Neural cell (in vitro differentiated cells): ENCODE results near the gene FUT1. TPM values are rescaled to one million over a fixed set of nuclear protein-coding genes. Genes with fewer than 3 reads are reported as not detected.

Experiments
- H2AFZ ChIP-seq: fragments of 200-600, 300-800 bp; sonication (generic), shearing (Covaris generic); 2 replicates; pipeline ENCODE4 v1.6.0; 2014; ENCODE audit warnings: low read depth, mild to moderate bottlenecking, antibody characterized with exemption, low read length, moderate library complexity
- H3F3A ChIP-seq: fragments of 200-600 bp; shearing (Covaris generic); 2 replicates; pipeline ENCODE4 v1.6.1; 2016; ENCODE audit warnings: mild to moderate bottlenecking, moderate library complexity, mixed read lengths, antibody characterized with exemption, low read length; ENCODE audit not compliant: insufficient read depth, poor library complexity, severe bottlenecking
- H3K27ac ChIP-seq: fragments of 200-600, 300-800 bp; sonication (generic), shearing (Covaris generic); 2 replicates; pipeline ENCODE4 v1.5.1; 2014; ENCODE audit warnings: mild to moderate bottlenecking, low read length, moderate library complexity
- H3K27me3 ChIP-seq: fragments of 300-800, 200-600 bp; sonication (generic), shearing (Covaris generic); 2 replicates; pipeline ENCODE4 v1.6.0; 2014; ENCODE audit warnings: mild to moderate bottlenecking, low read depth, low read length, moderate library complexity; ENCODE audit not compliant: insufficient read depth
- H3K36me3 ChIP-seq: fragments of 300-800, 200-600 bp; sonication (generic), shearing (Covaris generic); 2 replicates; pipeline ENCODE4 v1.5.1; 2014; ENCODE audit warnings: mild to moderate bottlenecking, antibody characterized with exemption, low read length, moderate library complexity; ENCODE audit not compliant: insufficient read depth
- H3K4me2 ChIP-seq: fragments of 300-800, 200-600 bp; sonication (generic), shearing (Covaris generic); 2 replicates; pipeline ENCODE4 v1.6.0; 2014; ENCODE audit warnings: mild to moderate bottlenecking, low read length
- H3K4me3 ChIP-seq: fragments of 300-800, 200-600 bp; sonication (generic), shearing (Covaris generic); 2 replicates; pipeline ENCODE4 v1.5.1; 2014; ENCODE audit warnings: mild to moderate bottlenecking, low read length, moderate library complexity
- H3K79me2 ChIP-seq: fragments of 200-600 bp; shearing (Covaris generic); replicated peaks from 2 replicates; pipeline ENCODE4 v1.6.0; 2014; ENCODE audit warnings: mild to moderate bottlenecking, low read length, moderate library complexity; ENCODE audit not compliant: insufficient read depth
- H3K9ac ChIP-seq: fragments of 300-800, 200-600 bp; sonication (generic), shearing (Covaris generic); 2 replicates; pipeline ENCODE4 v1.6.1; 2016; ENCODE audit warnings: mild to moderate bottlenecking, low read length, mixed read lengths
- H3K9me2 ChIP-seq: fragments of 200-600 bp; shearing (Covaris generic); 2 replicates; pipeline ENCODE4 v1.6.1; 2016; ENCODE audit warnings: mild to moderate bottlenecking, low read length, mixed read lengths; ENCODE audit not compliant: insufficient read depth
- H3K9me3 ChIP-seq: fragments of 200-600, 300-800 bp; sonication (generic), shearing (Covaris generic); 2 replicates; pipeline ENCODE4 v1.6.1; 2016; ENCODE audit warnings: mild to moderate bottlenecking, mixed run types, low read length, moderate library complexity, mixed read lengths
- H4K20me1 ChIP-seq: fragments of 200-600 bp; shearing (Covaris generic); 2 replicates; pipeline ENCODE4 v1.6.1; 2016; ENCODE audit warnings: mild to moderate bottlenecking, mixed run types; ENCODE audit not compliant: insufficient read depth
- EP300 ChIP-seq: fragments of 450-650 bp; conservative IDR thresholded peaks from 2 replicates; pipeline ENCODE4 v1.6.1; 2014; ENCODE audit warnings: antibody characterized with exemption, mild to moderate bottlenecking, moderate library complexity; ENCODE audit not compliant: poor library complexity, severe bottlenecking
- EZH2 ChIP-seq: fragments of 200-600, 300-800 bp; shearing (Covaris generic), sonication (generic); IDR thresholded peaks from 2 replicates; pipeline ENCODE4 v1.6.1; 2014; ENCODE audit warnings: antibody characterized with exemption, low read length, borderline replicate concordance, mild to moderate bottlenecking; ENCODE audit not compliant: insufficient read depth, poor library complexity, severe bottlenecking
- MXI1 ChIP-seq: fragments of 450-650 bp; conservative IDR thresholded peaks from 2 replicates; pipeline ENCODE4 v1.6.1; 2014; ENCODE audit warnings: antibody characterized with exemption, mild to moderate bottlenecking; ENCODE audit not compliant: poor library complexity, severe bottlenecking
- POLR2AphosphoS5 ChIP-seq: IDR thresholded peaks from 2 replicates; pipeline ENCODE4 v1.6.1; 2012
- RAD21 ChIP-seq: fragments of 450-650 bp; conservative IDR thresholded peaks from 2 replicates; pipeline ENCODE4 v1.6.1; 2014; ENCODE audit warnings: antibody characterized with exemption, mild to moderate bottlenecking, moderate library complexity
- SMC3 ChIP-seq: fragments of 450-650 bp; conservative IDR thresholded peaks from 2 replicates; pipeline ENCODE4 v1.6.1; 2014; ENCODE audit warnings: antibody characterized with exemption, mild to moderate bottlenecking, moderate library complexity; ENCODE audit not compliant: poor library complexity
- TAF1 ChIP-seq: IDR thresholded peaks from 2 replicates; pipeline ENCODE4 v1.6.1; 2012; ENCODE audit warnings: low read depth
- polyA plus RNA-seq: library from polyadenylated mRNA; depleted of rRNA; stranded (reverse); fragments of >200 nt; gene quantifications from 2 replicates; pipeline ENCODE4 v1.2.3, GENCODE V29; 2014
- TF ChIP-seq, protein P1 (sequence below): IDR thresholded peaks from 2 replicates; pipeline ENCODE4 v1.6.1; 2012; ENCODE audit warnings: borderline replicate concordance
- TF ChIP-seq, protein P2 (sequence below): fragments of 450-650 bp; IDR thresholded peaks from 2 replicates; pipeline ENCODE4 v1.5.1; 2014; ENCODE audit warnings: antibody characterized with exemption, mild to moderate bottlenecking, moderate library complexity; ENCODE audit not compliant: poor library complexity, severe bottlenecking

FUT1 gene
- polyA plus RNA-seq, 1 donor from 2014 or later, result 0.15 TPM

GRCh38 chr19:48713041-48713863, 39.2 kb downstream of the FUT1 start:
- no peaks in the 10 kb centered on the region for H4K20me1 ChIP-seq
- H3K79me2 ChIP-seq, result no peaks in the 10 kb centered on the region
- H3K9me2 ChIP-seq, result no peaks in the 10 kb centered on the region
- H3K4me2 ChIP-seq, result peak overlapping the region; percentile 79
- no peaks in the 10 kb centered on the region for H3K27me3 ChIP-seq
- peak overlapping the region; percentile 48 for H3K27ac ChIP-seq
- peak overlapping the region; percentile 87 for H3K4me3 ChIP-seq
- H3F3A ChIP-seq, result no peaks in the 10 kb centered on the region
- H3K9me3 ChIP-seq, result no peaks in the 10 kb centered on the region
- no peaks in the 10 kb centered on the region for H3K36me3 ChIP-seq
- TF ChIP-seq EP300 (no peak), TAF1 (no peak), EZH2 (no peak), MXI1 (no peak), SMC3 (no peak), POLR2AphosphoS5 (no peak)
- TF ChIP-seq, protein P1, sequence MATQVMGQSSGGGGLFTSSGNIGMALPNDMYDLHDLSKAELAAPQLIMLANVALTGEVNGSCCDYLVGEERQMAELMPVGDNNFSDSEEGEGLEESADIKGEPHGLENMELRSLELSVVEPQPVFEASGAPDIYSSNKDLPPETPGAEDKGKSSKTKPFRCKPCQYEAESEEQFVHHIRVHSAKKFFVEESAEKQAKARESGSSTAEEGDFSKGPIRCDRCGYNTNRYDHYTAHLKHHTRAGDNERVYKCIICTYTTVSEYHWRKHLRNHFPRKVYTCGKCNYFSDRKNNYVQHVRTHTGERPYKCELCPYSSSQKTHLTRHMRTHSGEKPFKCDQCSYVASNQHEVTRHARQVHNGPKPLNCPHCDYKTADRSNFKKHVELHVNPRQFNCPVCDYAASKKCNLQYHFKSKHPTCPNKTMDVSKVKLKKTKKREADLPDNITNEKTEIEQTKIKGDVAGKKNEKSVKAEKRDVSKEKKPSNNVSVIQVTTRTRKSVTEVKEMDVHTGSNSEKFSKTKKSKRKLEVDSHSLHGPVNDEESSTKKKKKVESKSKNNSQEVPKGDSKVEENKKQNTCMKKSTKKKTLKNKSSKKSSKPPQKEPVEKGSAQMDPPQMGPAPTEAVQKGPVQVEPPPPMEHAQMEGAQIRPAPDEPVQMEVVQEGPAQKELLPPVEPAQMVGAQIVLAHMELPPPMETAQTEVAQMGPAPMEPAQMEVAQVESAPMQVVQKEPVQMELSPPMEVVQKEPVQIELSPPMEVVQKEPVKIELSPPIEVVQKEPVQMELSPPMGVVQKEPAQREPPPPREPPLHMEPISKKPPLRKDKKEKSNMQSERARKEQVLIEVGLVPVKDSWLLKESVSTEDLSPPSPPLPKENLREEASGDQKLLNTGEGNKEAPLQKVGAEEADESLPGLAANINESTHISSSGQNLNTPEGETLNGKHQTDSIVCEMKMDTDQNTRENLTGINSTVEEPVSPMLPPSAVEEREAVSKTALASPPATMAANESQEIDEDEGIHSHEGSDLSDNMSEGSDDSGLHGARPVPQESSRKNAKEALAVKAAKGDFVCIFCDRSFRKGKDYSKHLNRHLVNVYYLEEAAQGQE, result no peak
- TF ChIP-seq, protein P2, sequence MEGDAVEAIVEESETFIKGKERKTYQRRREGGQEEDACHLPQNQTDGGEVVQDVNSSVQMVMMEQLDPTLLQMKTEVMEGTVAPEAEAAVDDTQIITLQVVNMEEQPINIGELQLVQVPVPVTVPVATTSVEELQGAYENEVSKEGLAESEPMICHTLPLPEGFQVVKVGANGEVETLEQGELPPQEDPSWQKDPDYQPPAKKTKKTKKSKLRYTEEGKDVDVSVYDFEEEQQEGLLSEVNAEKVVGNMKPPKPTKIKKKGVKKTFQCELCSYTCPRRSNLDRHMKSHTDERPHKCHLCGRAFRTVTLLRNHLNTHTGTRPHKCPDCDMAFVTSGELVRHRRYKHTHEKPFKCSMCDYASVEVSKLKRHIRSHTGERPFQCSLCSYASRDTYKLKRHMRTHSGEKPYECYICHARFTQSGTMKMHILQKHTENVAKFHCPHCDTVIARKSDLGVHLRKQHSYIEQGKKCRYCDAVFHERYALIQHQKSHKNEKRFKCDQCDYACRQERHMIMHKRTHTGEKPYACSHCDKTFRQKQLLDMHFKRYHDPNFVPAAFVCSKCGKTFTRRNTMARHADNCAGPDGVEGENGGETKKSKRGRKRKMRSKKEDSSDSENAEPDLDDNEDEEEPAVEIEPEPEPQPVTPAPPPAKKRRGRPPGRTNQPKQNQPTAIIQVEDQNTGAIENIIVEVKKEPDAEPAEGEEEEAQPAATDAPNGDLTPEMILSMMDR, result peak; percentile 54
- H3K9ac ChIP-seq, result peak overlapping the region; percentile 74
- peak overlapping the region; percentile 49 for H2AFZ ChIP-seq

- TF ChIP-seq RAD21 (no peak), MXI1 (no peak), EP300 (no peak), SMC3 (no peak), TAF1 (no peak), EZH2 (no peak), POLR2AphosphoS5 (no peak)
- TF ChIP-seq, protein P2, result no peak
- TF ChIP-seq, protein P1, result no peak
- H3K9me2 ChIP-seq, result no peaks in the 10 kb centered on the region
- H3K36me3 ChIP-seq, result no peaks in the 10 kb centered on the region
- H3K9ac ChIP-seq, result no peak overlapping the region
- no peak overlapping the region for H3K4me2 ChIP-seq
- H3K79me2 ChIP-seq, result no peaks in the 10 kb centered on the region
- H3K27ac ChIP-seq, result no peak overlapping the region
- H4K20me1 ChIP-seq, result no peaks in the 10 kb centered on the region
- no peaks in the 10 kb centered on the region for H3K9me3 ChIP-seq
- no peak overlapping the region for H2AFZ ChIP-seq
- H3K4me3 ChIP-seq, result no peak overlapping the region
- H3K27me3 ChIP-seq, result no peaks in the 10 kb centered on the region
- no peaks in the 10 kb centered on the region for H3F3A ChIP-seq
Measured at GRCh38 chr19:48711106-48711662, 41.3 kb downstream of the FUT1 start.
